GM19240 (cell line): ENCODE data around the gene MT1B.
A peak's percentile ranks its signal among the peaks of the same experiment; 100 is the strongest.

Source experiments
- DNase-seq: peaks from one replicate; pipeline ENCODE4 v3.0.0; 2011; ENCODE audit warnings: low spot score; ENCODE audit not compliant: insufficient read length

MT1B gene

DNA sequence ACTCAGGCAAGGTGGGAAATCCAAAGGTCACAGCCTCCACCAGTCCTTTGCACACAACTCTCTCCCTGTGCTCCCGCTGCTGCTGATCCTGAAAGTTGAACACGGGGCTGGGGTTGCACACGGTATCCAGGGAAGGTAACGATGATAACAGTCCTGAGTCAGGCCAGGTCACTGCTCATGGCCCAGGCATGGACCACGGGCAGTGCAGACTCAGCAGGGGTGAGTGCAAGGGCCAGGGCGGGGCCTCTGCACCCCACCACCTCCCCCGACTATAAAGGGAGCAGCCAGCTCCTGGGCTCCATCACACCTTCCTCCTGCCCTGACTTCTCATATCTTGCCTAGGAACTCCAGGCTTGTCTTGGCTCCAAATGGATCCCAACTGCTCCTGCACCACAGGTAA is at the start of gene MT1B:
Gene MT1B (plus strand): TSS at position 301 of the 400 bp plus-strand sequence. CDS start 68 bp downstream, at position 369.
- DNase-seq: no peak

DNA sequence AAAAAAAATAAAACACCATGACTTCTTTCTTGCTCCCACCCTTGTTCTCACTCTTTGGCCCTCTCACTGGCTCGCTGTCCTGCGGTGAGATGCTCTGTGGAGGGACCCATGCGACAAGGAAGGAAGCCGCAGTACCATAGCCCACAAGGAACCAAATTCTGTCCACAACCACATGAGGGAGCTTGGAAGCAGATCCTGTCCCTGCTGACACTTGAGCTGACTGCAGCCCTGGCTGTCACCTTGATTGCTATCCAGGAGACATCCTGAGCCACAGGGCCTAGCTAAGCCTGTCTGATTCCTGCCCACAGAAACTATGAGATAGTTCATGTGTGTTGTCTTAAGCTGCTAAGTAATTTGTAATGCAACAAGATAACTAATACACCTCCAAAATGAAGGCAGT is 48.1 kb upstream of the MT1B start:
- no peak for DNase-seq

DNA sequence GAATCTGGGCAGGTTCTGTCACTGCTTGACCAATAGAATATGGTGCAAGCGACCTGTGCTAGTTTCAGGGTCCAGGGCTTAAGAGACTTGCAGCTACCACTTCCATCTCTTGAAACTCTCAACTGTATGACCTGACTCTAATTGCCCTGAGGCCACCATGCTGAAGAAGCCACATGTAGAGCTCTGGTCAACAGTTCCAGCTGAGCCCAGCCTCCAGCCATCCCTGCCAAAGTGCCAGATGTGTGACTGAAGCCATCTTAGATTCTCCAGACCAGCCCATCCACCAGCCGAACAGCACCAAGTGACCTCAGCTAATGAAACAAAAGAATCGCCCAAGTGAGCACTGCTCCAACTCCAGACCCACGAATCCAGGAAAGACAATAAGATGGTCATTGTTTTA is 46.7 kb upstream of the MT1B start:
- DNase-seq: no peak

DNA sequence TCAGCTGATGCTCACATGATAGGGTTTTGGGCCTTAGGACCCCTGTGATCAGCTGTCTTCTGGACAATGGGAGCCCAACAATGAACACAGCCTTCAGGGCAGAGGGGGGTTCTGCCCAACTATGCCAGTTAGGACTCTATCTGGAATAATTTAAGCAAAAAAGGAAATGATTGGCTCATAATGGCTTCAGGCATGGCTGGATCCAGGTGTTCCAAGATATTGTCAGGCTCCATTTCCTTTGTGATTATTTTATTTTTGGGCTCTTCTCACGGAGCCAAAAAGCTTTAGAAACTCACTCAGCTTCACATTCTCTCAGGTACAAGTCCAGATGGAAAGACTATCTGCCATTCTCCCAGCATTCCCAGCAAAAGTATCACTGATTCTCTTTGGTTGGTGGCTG is 46.2 kb upstream of the MT1B start:
- DNase-seq: no peak

DNA sequence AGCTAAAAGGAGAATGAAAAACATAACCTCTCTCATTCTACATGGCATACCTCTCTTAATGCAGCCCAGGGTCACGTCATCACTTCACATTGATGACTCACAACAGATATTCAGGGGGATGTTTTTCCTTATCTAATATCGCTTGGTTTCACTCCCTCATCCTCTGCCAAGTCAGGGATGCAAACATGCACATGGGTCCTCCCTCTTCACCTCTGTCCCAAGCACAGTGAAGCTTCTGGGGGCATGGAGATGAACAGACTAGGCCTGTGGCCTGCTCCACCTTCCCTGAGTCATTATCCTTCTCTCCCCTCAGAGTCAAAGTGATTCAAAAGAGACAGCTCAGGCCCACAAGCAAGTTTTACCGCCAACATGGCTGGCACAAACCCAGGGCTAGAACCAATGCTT is 45.6 kb upstream of the MT1B start:
- DNase-seq: no peak

DNA sequence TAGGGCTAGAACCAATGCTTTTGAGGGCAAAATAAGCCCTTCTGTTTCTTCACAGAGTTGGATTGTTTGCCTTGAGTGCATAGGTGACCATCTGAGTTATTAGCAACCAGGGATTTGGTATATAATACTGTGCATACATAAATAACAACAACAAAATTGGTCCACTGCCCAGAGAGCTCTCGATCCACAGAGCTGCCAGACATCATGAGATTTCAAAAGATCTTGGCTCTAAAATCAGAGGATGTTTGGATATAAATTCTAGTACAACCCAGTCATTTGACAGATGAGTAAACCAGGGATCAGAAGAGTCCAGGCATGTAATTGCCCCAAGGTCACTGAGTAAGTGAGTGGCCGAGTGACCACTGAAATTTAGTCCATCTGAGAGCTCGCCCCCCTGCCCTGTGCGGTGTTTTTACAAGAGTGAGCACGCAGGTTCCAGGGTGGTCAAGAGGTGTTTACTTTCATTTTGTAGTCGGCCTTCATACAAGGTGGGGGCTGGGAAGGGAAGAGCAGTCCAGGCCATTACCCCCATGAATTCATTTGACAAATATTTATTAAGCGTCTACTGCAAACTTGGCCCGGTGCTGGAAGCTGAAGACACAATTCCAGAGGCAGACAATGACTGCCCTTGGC is 45.1 kb upstream of the MT1B start:
- no peak for DNase-seq

DNA sequence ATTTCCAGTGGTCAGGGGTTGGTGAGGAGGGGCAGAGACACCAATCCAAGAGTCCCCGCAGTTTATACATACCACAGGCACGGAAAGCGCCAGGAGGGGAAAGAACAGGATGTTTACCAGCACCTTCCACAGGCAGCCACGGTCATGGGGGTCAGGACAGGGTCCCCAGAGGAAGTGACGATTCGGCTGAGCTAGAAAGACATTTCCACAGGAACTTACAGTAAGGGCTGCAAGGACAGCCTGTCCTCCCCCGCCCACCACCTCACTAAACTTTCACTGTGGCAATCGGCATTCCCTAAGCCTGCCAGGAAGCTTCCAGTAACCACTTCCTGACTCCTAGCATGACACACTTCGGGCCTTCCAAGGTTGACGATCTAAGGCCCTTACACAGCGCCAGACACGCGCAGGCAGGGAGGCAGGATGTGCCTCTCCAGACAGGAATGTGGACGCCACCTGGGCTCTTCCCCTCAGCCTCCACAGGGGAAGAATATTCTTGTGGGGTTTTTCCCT is 44.5 kb upstream of the MT1B start:
- no peak for DNase-seq

DNA sequence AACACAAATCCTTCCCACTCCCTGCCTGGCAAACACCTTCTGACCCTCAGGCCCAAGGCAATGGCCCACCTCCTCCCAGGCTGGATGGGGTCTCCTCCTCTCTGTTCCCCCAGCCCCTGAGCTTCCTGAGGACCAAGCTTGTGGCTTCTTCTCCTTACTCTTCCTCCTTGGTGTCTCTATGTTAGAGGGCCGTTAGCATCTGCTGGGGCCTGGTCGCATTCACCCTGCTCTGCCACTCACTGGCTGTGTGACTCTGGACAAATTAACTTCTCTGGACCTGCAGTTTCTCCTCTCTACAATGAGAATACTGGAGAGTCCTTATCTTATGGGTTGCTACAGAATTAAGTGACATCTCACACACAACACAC is 44.0 kb upstream of the MT1B start:
- no peak for DNase-seq

DNA sequence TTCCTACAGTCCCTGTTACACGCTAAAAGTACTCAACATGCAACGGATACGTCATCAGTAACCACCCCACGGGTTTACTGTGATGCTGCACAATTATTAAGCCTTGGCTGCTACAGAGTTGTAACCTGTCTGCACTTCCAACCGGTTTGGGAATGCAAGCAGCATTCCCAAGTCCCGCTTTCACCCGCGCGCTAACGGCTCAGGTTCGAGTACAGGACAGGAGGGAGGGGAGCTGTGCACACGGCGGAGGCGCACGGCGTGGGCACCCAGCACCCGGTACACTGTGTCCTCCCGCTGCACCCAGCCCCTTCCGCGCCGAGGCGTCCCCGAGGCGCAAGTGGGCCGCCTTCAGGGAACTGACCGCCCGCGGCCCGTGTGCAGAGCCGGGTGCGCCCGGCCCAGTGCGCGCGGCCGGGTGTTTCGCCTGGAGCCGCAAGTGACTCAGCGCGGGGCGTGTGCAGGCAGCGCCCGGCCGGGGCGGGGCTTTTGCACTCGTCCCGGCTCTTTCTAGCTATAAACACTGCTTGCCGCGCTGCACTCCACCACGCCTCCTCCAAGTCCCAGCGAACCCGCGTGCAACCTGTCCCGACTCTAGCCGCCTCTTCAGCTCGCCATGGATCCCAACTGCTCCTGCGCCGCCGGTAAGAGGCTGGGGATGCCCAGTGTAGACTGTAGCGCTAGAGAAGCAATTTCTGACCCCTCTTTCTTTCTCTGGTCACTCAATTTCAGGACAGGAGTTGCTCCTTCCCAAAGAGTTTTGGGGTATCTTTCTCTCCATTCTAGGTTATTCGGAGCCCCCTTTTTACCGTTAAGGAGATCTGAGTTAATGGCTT is 43.4 kb upstream of the MT1B start, which contains the start of gene MT2A:
Gene MT2A (plus strand): TSS at position 542 of the 833 bp plus-strand sequence. CDS start 72 bp downstream, at position 614.
- peak; percentile 85 for DNase-seq

DNA sequence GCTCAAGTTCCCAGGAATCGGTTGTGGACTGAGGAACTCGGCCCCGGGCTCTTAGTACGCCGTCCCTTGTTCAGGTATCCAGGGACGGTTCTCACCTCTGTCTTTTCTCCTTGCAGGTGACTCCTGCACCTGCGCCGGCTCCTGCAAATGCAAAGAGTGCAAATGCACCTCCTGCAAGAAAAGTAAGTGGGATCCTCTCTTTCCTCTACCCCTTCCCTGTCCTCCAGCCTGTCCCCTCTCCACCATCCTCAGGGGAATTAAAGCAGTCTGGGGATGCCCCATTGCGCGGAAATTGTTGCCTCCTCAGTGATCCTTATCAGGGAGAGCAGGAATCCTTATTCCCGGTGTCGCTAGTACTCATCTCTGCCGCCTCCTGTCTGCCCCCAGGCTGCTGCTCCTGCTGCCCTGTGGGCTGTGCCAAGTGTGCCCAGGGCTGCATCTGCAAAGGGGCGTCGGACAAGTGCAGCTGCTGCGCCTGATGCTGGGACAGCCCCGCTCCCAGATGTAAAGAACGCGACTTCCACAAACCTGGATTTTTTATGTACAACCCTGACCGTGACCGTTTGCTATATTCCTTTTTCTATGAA is 42.7 kb upstream of the MT1B start:
- no peak for DNase-seq

DNA sequence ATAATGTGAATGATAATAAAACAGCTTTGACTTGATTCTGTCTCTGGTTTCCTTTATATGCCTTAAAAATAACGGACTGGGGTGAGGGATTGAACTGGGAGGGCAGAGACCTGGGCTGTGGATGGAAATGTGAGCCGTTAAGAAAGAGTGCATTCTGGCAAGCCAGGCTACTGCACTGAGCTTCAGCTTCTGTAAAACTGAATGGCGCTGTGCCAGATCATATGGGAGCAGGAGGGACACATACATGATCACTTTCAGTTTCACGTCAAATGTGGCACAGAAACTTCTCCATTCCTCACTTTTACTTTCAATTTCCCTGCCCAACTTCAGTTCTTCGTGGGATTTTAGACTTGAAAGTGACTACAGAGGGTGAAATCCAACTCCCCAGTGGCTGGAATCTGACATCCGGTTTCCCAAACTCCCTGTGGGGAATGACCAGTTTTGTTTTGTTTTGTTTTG is 42.2 kb upstream of the MT1B start:
- peak; percentile 43 for DNase-seq

DNA sequence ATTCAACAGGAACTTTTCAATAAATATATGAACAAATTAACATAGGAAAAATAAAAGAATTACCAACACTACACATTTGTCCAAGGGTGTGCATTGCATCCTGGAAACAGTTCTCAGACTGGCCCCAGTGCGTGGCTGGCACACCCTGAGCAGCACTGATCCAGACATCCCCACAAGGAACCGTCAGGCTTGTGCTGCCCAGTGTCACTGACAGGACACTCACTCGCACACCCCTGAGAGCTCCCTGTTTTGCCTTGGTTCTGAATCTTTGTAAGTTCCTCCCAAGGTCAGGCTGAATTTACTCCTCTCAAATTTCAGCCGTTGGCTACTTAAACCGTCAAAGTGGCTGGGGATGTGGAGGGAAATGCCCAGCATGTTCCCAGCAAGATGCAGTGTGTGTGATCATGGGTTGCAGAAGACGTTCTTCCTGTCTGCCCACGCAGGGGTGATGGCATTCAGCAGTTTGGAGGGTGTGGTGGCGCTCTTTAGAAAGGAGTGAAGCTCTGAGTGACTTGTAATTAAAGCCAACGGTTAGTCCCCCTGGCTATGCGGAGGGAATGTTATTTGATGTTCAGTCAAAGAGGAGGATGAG is 41.6 kb upstream of the MT1B start:
- DNase-seq: no peak

DNA sequence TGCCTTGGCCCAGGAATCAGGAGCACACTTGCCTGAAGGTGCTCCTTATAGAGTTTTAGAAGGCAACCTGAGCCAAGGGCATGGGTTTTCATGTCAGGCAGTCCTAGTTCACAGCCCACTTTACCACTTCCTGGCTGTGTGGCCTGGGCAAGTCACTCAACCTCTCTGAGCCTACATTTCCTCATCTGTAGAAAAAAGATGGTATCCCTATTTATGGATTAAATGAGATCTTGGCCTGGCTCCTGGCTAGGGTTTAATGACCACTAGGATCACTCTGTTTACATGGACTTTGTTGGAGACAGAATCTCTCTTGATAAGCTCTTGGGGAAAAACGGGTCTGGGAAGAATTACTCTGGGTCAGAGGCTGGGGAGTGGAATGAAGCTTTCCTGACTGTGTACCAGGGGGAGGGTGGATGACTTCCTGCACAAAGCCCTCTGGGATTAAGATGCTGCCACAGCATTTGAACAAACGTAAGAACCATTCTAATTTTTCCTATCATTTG is 41.0 kb upstream of the MT1B start:
- no peak for DNase-seq

DNA sequence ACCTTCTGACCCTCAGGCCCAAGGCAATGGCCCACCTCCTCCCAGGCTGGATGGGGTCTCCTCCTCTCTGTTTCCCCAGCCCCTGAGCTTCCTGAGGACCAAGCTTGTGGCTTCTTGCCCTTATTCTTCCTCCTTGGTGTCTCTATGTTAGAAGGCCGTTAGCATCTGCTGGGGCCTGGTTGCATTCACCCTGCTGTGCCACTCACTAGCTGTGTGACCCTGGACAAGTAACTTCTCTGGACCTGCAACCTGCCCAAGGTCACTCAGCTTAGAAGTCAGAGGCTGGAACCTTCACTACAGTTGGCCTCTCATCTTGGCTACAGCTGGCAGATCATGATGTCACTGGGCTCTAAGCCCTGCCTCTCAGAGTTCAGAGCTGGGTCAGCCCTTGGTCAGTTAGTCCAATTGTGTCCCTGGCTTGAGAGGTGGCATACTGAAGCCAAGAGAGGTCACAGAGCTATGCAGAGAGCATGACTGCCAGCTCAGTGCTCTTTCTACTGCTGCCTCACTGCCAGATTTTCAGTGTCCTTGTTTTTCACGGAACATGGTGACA is 40.3 kb upstream of the MT1B start:
- no peak for DNase-seq

DNA sequence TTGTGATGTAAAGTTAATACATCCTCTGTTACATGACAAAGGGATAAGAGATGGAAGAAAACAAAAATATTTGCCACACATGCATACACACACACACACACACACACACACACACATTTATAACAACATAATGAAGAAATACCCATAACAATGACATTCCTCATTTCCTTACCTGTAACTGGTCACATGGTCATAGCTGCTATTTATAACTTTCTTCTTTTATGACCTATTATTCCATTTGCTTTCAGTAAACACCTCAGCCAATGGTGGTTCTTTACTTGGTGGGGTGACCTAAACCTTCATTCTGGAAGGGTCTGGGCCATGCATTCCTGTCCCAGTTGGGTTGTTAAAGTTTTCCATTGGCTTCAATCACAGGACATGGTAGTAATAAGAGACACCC is 38.0 kb upstream of the MT1B start:
- no peak for DNase-seq

DNA sequence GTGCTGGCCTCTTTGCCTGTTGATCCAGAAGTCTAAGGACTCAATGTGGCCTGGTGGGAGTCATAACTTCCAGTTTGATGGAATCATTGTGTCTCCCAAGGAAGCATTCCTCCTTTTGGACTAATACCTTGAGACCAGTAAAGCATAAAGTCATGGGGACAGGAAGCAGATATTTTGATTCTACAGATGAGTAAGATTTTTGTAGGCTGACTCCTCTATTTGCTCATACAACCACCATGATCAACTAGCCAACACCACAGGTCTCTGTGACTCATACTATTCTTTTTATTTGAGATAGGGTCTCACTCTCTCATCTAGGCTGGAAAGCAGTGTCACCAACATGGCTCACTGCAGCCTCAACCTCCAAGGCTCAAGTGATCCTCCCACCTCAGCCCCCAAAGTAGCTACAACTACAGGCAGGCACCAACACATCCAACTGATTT is 37.1 kb upstream of the MT1B start:
- DNase-seq: no peak

DNA sequence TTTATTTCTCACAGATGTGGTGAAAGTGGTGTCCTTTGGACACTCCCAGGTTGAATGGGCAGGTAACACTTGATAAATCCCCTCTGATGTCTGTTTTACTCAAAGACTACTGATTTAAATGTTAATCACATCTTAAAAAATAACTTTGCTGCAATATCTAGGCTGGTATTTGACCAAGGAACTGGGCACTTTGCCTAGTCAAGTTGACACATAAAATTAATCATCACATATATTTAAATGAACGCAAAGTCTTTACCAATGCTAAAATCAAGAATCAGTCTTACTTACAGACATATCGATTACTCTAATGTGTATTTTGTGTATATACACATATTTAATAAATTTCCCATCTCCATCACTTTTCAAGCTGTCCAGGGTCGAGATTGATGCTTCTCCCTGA is 36.3 kb upstream of the MT1B start:
- no peak for DNase-seq

DNA sequence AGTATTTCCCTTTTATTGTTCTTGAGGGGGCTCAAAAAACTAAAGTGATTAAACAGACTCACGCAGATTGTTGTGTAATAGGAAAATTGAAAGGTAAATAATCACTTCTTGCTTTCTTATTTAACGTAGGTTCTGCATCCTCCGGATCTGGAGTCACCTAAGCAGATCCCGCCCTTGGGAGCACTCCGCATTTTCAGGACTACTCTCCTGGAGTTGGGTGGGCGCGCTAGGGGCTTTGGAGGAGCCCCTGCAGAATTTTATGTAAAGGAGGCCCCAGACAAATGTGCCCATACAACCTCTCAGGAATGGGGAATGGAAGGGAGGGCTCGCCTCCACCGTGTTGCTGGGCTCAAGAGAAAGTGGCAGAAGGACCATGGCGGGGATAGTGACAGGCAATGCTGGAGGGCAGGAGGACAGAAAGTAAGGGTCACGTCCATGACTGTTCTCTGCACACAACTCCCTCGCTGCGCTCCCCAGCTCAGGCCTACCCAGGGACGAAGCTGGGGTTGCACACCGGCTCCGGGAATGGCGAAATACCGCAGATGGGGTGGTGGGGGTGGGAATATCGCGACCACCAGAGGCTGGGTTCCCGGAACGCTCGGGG is 35.0 kb upstream of the MT1B start:
- DNase-seq: no peak

DNA sequence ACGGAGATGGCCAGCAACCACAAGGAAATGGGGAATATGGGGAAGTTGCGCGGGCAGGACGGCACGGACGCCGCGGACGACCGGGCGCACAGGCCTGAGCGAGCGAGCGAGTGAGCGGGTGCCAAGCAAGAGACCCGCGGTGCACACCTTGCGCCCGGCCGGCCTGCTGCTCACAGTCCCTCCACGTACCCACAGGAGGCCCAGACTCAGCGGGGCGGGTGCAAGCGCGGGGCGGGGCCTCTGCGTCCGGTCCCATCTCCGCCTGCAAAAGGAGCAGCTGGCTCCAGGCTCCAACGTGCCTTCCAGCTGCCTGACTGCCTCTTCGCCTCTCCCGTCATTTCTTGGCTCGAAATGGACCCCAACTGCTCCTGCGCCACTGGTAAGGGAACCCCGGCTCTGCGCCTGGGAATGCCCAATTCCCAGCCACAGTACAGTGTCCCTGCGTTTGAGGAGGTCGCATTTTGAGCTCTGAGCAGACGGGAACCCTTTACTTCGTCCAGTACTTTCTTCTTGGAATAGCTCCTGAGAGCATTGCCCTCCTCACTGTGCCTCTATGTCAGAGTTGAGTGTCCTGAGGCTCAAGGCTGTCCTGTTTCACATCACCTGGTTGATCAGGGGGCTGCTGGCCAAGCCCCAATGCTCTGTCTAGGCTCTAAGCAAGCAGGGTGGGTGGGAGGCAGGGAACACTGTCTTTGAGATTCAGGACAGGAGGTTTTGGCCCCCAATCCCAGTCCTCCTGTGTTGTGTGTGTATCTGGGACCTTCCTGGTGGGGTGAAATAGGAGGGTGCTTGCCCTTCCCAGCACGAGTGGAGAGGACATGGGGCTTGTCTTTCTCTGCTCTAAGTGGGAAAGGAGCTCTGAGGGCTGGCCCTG is 34.2 kb upstream of the MT1B start:
- no peak for DNase-seq

DNA sequence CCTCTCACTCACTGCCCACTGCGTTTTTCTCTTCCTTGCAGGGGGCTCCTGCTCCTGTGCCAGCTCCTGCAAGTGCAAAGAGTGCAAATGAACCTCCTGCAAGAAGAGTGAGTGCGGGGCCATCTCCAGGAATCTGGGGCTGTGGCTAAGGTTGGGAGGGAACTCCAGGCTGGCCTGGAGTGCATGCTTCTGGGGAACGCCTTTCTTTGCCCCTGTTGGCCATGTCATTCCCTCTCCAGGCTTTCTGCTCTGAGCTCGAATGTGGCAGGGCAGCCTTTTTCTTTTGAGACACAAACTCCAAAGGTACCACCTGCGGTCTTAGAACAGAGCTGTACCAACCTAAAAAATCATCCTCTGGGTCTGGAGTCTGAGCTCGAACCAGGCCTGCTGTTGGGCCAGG is 33.5 kb upstream of the MT1B start:
- no peak for DNase-seq
